RWPE1 (cell line): Measurements from ENCODE around the gene MED29.
A peak's percentile ranks its signal among the peaks of the same experiment; 100 is the strongest.

ENCODE experiments used
- CTCF ChIA-PET: fragments of 350-600 bp; sonication (Branson Sonifier 250); formaldehyde crosslinking; extraction: SDS; loops from one replicate; lab custom pipeline; 2021; lab: Yijun Ruan, JAX
- POLR2A ChIA-PET: fragments of 400-600 bp; formaldehyde crosslinking; extraction: SDS; loops from one replicate; lab custom pipeline; 2020; ENCODE audit warnings: antibody characterized with exemption; ENCODE audit not compliant: low non-redundant PET; lab: Yijun Ruan, JAX
- DNase-seq: peaks from one replicate; pipeline ENCODE4 v3.0.0; 2012; ENCODE audit warnings: low spot score
- H3K27ac ChIP-seq: fragments of 450-650 bp; 2 replicates; pipeline ENCODE4 v1.5.1; 2017
- CTCF ChIP-seq: fragments of 450-650 bp; conservative IDR thresholded peaks from 2 replicates; pipeline ENCODE4 v1.5.1; 2017; ENCODE audit warnings: low read depth, mild to moderate bottlenecking

The MED29 gene

DNA sequence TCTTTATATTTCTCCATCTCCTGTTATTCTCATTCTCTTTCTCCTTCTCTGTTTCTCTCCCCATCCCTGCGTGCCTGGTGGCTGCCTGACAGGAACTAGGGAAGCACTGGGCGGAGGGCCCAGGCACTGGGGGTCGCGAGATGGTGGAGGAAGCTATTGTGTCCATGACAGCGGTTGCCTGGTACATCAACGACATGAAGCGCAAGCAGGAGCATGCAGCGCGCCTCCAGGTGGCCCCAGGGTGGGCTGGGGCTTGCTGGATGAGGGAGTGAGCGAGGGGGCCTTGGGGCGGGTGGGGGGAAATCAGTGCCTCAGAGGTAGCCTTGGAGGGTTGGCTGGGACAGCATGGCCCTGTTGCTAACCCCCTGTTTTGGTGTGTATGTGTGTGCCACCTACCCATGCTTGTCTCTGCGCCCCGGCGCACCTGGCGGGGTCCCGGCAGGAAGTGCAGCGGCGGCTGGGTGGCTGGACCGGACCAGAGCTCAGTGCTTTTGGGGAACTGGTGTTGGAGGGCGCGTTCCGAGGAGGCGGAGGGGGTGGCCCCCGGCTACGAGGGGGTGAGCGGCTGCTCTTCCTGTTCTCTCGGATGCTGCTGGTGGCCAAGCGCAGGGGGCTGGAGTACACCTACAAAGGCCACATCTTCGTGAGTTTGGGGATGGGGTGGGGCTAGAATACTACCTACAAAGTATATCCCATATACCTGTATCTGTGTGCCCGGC is 26.4 kb downstream of the MED29 start:
- no peak for TF ChIP-seq CTCF
- DNase-seq, result no peak
- CTCF ChIA-PET, result no interaction called here
- POLR2A ChIA-PET, result no interaction called here
- no peak overlapping the region for H3K27ac ChIP-seq

GRCh38 chr19:39419003-39419402 is 27.8 kb downstream of the MED29 start:
- ChIA-PET POLR2A (no interaction called here), CTCF (interaction anchor here (0.6 kb wide), 1 partner anchor 457 kb away, joined by 5 read pairs; no protein-coding TSS in a partner anchor)
- no peak for DNase-seq
- no peak for TF ChIP-seq CTCF
- H3K27ac ChIP-seq, result no peak overlapping the region

DNA sequence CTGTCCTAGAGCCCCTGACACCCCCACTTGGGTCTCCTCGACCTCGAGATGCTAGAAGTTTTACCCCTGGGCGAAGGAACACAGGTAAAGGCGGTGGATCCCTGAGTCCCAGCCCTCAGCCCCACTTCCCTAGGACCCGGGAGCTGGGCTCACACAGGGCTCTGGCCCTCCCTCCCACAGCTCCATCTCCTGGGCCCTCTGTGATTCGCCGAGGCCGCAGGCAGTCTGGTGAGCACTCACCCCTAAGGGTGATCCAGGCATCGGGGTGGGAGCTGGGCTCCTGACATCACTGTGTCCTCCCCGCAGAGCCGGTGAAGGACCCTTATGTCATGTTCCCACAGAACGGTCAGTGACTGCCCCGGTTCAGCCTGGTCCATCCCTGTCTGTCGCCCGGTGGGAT is 29.6 kb downstream of the MED29 start:
- peak overlapping the region; percentile 45 for H3K27ac ChIP-seq
- ChIA-PET CTCF (interaction anchor here (0.6 to 0.7 kb wide), 2 partner anchors 21 to 1274 kb away, joined by 3 read pairs; no protein-coding TSS in a partner anchor), POLR2A (no interaction called here)
- DNase-seq, result no peak
- TF ChIP-seq CTCF, result no peak

DNA sequence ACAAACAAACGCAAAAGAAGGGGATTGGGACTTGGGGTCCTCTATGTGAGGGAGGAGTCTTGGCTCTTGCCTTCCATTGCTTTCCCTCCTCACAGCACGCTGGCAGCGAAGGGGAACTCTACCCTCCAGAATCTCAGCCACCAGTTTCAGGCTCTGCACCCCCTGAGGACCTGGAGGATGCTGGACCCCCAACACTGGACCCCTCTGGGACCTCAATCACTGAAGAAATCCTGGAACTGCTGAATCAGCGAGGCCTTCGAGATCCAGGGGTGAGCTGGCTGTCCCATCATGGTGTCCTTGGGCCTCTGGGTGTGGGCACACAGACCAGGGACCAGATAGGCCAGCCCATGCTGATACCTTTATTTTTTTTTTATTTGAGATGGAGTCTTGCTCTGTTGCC is 30.8 kb downstream of the MED29 start:
- no peak for DNase-seq
- ChIA-PET CTCF (interaction anchor here (0.6 kb wide), 1 partner anchor 1705 kb away, joined by 4 read pairs; no protein-coding TSS in a partner anchor), POLR2A (no interaction called here)
- TF ChIP-seq CTCF, result no peak
- peak overlapping the region; percentile 45 for H3K27ac ChIP-seq

DNA sequence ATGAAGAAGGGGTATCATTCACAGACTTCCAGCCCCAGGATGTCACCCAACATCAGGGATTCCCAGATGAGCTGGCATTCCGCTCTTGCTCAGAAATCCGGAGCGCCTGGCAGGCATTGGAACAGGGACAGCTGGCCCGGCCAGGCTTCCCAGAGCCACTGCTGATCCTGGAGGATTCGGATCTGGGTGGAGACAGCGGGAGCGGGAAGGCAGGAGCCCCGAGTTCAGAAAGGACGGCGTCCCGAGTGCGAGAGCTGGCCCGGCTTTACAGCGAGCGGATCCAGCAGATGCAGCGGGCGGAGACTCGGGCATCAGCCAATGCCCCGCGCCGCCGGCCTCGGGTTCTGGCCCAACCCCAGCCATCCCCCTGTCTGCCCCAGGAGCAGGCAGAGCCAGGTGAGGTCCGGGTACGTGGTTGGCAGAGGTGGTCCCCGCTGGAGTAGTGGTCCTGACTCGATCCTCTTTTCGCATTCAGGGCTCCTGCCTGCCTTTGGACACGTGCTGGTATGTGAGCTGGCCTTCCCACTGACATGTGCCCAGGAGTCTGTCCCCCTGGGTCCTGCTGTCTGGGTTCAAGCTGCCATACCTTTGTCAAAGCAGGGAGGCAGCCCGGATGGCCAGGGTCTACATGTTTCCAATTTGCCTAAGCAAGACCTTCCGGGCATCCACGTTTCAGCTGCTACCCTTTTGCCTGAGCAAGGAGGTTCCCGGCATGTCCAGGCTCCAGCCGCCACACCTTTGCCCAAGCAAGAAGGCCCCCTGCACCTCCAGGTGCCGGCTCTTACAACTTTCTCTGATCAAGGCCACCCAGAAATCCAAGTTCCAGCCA is 32.3 kb downstream of the MED29 start:
- POLR2A ChIA-PET, result interaction anchor here (0.6 to 1.1 kb wide), 2 partner anchors 14 to 26 kb away, joined by 4 to 5 read pairs; no protein-coding TSS in a partner anchor
- CTCF ChIA-PET, result interaction anchor here (0.5 kb wide), 1 partner anchor 321 kb away, joined by 3 read pairs; no protein-coding TSS in a partner anchor
- peak overlapping the region; percentile 45 for H3K27ac ChIP-seq

More for the DNA sequence above, 32.3 kb downstream of the MED29 start:
- no peak for TF ChIP-seq CTCF
- DNase-seq, result no peak
